ENCODE results near the gene MFSD11. TPM values are rescaled to one million over a fixed set of nuclear protein-coding genes. Genes with fewer than 3 reads are reported as not detected.

Gene MFSD11
- total RNA-seq, 4 donors from 2014 or later: 34.1 to 53.3 (median 44.3) TPM

DNA sequence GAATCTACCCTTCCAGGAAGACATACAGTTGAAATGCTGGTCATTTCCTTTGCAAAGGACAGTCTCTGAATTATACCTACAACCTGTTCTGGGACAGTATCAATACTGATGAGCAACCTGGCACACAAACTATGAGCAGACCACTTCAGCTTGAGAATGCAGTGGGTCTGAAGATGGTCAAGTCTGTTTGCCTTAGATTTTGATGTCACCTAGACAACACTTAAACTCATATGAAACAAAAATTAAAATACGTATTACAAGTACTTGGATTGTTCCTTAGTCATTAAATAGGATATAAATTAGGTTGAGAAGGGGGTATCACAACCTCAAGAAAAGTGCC is 4.3 kb upstream of the MFSD11 start:
- H3K27me3 ChIP-seq: no peaks in the 10 kb centered on the region
- no peak overlapping the region for H3K4me3 ChIP-seq (replicated peaks in 1 of 3)
- H3K36me3 ChIP-seq: peaks cover 26 to 32% of the 10 kb centered on the region in 2 donors
- H3K4me1 ChIP-seq: peaks cover 31 to 55% of the 10 kb centered on the region in 2 donors
- intact Hi-C loops (cut with DNase I): no loop called here
- H3K9me3 ChIP-seq: no peaks in the 10 kb centered on the region
- TF ChIP-seq, protein P1, sequence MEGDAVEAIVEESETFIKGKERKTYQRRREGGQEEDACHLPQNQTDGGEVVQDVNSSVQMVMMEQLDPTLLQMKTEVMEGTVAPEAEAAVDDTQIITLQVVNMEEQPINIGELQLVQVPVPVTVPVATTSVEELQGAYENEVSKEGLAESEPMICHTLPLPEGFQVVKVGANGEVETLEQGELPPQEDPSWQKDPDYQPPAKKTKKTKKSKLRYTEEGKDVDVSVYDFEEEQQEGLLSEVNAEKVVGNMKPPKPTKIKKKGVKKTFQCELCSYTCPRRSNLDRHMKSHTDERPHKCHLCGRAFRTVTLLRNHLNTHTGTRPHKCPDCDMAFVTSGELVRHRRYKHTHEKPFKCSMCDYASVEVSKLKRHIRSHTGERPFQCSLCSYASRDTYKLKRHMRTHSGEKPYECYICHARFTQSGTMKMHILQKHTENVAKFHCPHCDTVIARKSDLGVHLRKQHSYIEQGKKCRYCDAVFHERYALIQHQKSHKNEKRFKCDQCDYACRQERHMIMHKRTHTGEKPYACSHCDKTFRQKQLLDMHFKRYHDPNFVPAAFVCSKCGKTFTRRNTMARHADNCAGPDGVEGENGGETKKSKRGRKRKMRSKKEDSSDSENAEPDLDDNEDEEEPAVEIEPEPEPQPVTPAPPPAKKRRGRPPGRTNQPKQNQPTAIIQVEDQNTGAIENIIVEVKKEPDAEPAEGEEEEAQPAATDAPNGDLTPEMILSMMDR (IDR thresholded peaks at IDR 0.05): no peak
- no peak for TF ChIP-seq POLR2A (IDR thresholded peaks at IDR 0.05)
- no peak for DNase-seq
- 85 to 90% methylated on average over 1 of the region's 1 CpG for WGBS, 2 donors
- peak overlapping the region in 1 of 3 donors; percentile 37 for H3K27ac ChIP-seq

DNA sequence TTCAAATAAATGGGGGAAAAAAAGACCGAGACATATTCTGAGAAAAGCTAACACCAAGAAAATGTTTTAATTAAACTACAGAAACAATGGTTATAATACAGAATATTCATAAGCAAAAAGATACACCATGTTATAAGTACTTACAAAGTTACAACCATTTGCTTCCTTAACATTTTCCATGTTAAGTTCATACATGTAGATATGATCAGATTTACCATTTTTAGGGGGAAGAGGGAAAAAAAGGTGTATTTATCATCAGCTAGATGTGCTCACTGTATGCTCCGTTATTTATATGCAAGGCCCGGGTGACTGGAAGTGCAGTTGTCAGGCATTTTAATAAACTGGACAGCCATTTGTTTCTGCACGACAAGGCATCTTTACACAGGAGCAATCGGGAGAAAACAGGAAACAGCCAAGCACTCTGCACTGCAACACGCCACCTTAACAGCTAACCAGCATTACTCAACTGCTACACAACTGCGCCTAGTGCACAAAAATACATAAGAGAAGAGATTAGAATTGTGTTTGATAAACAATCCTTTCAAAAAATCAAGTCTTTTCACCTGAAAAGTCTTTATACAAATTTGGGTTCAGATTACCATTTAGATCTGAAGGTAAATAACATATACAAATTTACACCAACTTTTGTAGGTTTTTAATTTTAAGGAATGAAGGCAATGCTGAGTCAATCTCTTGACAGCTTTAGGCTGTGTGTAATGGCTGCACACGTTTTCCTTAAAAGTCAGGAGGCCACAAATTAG is 3.7 kb upstream of the MFSD11 start:
- 41 to 46% methylated on average over 8 of the region's 8 CpGs for WGBS, 2 donors
- peaks cover 26 to 32% of the 10 kb centered on the region in 2 donors for H3K36me3 ChIP-seq

DNA sequence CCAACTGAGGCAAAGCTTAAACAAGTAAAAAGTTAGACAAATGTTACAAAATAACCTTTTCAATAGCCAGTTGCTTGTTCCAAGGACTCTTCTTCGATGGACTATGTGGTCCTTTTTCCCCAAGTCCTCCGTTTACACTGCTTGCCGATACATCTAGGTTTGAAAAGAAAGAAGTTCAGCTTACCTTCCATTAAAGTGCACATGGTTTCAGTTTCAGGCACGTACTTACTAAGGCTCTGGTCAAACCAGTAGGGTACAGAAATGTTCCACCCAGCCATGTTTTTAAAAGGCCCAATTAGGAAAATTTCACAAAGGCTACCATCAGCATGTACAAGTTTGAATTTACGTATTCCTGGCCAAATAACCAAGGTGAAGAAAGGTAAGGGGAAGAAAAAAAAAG is 2.9 kb upstream of the MFSD11 start:
- Histone ChIP-seq H3K27me3 (no peaks in the 10 kb centered on the region), H3K36me3 (peaks cover 26 to 32% of the 10 kb centered on the region in 2 donors), H3K9me3 (no peaks in the 10 kb centered on the region), H3K4me3 (replicated peaks in 1 of 3) (peak overlapping the region in 1 of 3 donors; percentile 98), H3K27ac (peak overlapping the region; percentile 96 to 99 (median 97)), H3K4me1 (peaks cover 34 to 48% of the 10 kb centered on the region in 2 donors)
- intact Hi-C loops (cut with DNase I): no loop called here
- DNase-seq: no peak
- TF ChIP-seq, protein P1 (IDR thresholded peaks at IDR 0.05): no peak
- WGBS, 2 donors: 14 to 26% methylated on average over 5 of the region's 5 CpGs

More for the DNA sequence above, 3.7 kb upstream of the MFSD11 start:
- Histone ChIP-seq H3K27me3 (no peaks in the 10 kb centered on the region), H3K4me3 (replicated peaks in 1 of 3) (peak overlapping the region in 1 of 3 donors; percentile 98), H3K4me1 (peaks cover 36 to 55% of the 10 kb centered on the region in 2 donors), H3K27ac (peak overlapping the region in 2 of 3 donors; percentile 37 to 99), H3K9me3 (no peaks in the 10 kb centered on the region)
- TF ChIP-seq POLR2A (IDR thresholded peaks at IDR 0.05): no peak
- TF ChIP-seq, protein P1 (IDR thresholded peaks at IDR 0.05): no peak
- intact Hi-C loops (cut with DNase I): no loop called here
- DNase-seq: no peak

DNA sequence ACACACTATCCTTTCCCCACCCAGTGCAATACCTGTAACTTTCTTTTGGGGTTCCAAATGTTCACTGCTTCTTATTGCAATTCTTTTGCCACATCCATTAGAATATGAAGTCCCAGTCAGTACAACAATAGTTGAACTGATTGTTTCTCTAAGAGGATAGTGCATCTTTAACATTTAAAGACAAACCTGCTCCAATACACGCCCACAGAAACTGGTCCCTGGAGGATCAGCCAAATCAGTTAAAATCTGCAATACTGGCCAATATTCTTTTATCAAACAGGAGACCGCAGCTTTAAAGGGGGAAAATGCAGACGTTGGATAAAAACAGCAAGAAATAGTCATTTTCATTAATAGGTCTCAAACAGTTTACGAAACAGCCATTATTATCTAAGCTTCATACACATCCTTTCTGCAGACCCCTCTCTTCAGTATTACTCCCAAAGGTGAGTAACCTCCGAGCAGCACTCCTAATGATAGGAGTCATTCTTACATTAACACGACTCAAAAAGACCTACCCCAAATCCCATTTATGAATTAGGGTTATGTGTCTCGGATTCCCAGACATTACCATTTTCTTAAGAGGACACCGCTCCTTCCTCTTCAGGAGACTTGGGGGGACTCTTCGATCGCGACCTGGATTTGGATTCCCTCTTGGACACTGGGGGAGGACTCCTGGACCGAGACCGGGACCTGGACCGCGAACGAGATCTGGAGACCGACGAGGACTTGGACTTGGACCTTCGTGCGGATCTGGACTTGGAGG is 2.2 kb upstream of the MFSD11 start:
- intact Hi-C loops (cut with DNase I): no loop called here
- no peak for TF ChIP-seq POLR2A (IDR thresholded peaks at IDR 0.05)
- TF ChIP-seq, protein P1 (IDR thresholded peaks at IDR 0.05): no peak
- Histone ChIP-seq H3K36me3 (peaks cover 21 to 32% of the 10 kb centered on the region in 2 donors), H3K27me3 (no peaks in the 10 kb centered on the region), H3K9me3 (no peaks in the 10 kb centered on the region), H3K27ac (peak overlapping the region; percentile 96 to 99 (median 97)), H3K4me3 (replicated peaks in 1 of 3) (peak overlapping the region; percentile 83 to 98 (median 94)), H3K4me1 (peaks cover 34 to 47% of the 10 kb centered on the region in 2 donors)
- WGBS, 2 donors: 3 to 6% methylated on average over 11 to 19 of the region's 20 CpGs
- no peak for DNase-seq

Data from thyroid gland (tissue), 4 donors.